ENCODE results near the gene SPDYE17.
"Not testable (repeated sequence)": the region's sequence is repeated elsewhere in the genome, so short reads cannot be mapped to it uniquely, and the experiment has no call there.

The SPDYE17 gene

GRCh38 chr7:76996932-76997331 is 35.2 kb downstream of the SPDYE17 start:
- H3K9me3 ChIP-seq (ENCODE audit: control insufficient read depth, insufficient read depth, low read length); H3K36me3 ChIP-seq (ENCODE audit: control insufficient read depth, insufficient read depth, low read length); H3K9ac ChIP-seq (ENCODE audit: low read depth, low read length); H3K4me1 ChIP-seq (ENCODE audit: control insufficient read depth, insufficient read depth, low read length); H3K27me3 ChIP-seq (ENCODE audit: control insufficient read depth, insufficient read depth, low read length); H3K4me3 ChIP-seq (ENCODE audit: low read depth, low read length): not testable (repeated sequence)

- H3K9me3 ChIP-seq (ENCODE audit: control insufficient read depth, insufficient read depth, low read length); H3K4me3 ChIP-seq (ENCODE audit: low read depth, low read length); H3K4me1 ChIP-seq (ENCODE audit: control insufficient read depth, insufficient read depth, low read length); H3K9ac ChIP-seq (ENCODE audit: low read depth, low read length); H3K27me3 ChIP-seq (ENCODE audit: control insufficient read depth, insufficient read depth, low read length); H3K36me3 ChIP-seq (ENCODE audit: control insufficient read depth, insufficient read depth, low read length): not testable (repeated sequence)
These were observed 37.9 kb downstream of the SPDYE17 start for GRCh38 chr7:76994286-76994685.

DNA sequence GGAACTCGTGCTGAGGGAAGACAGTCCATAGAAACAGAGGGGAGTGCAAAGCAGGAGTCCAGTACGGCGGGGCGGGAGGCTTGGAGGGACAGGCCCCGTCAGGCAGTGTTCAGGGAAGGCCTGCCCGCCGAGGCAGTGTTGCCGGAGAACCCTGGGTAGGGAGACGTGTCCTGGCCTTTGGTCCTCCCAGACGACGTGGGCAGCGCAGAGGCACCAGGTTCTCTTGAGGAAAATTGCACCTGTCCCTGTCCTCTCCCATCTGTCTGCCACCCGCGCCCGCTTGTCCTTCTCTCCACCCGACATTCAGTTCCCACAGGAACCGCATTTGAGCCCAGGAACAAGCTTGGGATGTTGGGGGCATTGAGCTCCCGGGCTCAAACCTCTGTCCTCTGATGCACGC is 38.3 kb downstream of the SPDYE17 start:
- H3K36me3 ChIP-seq (ENCODE audit: control insufficient read depth, insufficient read depth, low read length); H3K4me3 ChIP-seq (ENCODE audit: low read depth, low read length); H3K9ac ChIP-seq (ENCODE audit: low read depth, low read length); H3K4me1 ChIP-seq (ENCODE audit: control insufficient read depth, insufficient read depth, low read length); H3K9me3 ChIP-seq (ENCODE audit: control insufficient read depth, insufficient read depth, low read length); H3K27me3 ChIP-seq (ENCODE audit: control insufficient read depth, insufficient read depth, low read length): not testable (repeated sequence)

GRCh38 chr7:76992871-76993270 is 39.3 kb downstream of the SPDYE17 start:
- not testable (repeated sequence) for H3K27me3 ChIP-seq (ENCODE audit: control insufficient read depth, insufficient read depth, low read length); H3K4me1 ChIP-seq (ENCODE audit: control insufficient read depth, insufficient read depth, low read length); H3K9me3 ChIP-seq (ENCODE audit: control insufficient read depth, insufficient read depth, low read length); H3K4me3 ChIP-seq (ENCODE audit: low read depth, low read length); H3K9ac ChIP-seq (ENCODE audit: low read depth, low read length); H3K36me3 ChIP-seq (ENCODE audit: control insufficient read depth, insufficient read depth, low read length)

GRCh38 chr7:76992204-76992603 is 40.0 kb downstream of the SPDYE17 start:
- not testable (repeated sequence) for H3K36me3 ChIP-seq (ENCODE audit: control insufficient read depth, insufficient read depth, low read length); H3K4me1 ChIP-seq (ENCODE audit: control insufficient read depth, insufficient read depth, low read length); H3K9ac ChIP-seq (ENCODE audit: low read depth, low read length); H3K27me3 ChIP-seq (ENCODE audit: control insufficient read depth, insufficient read depth, low read length); H3K9me3 ChIP-seq (ENCODE audit: control insufficient read depth, insufficient read depth, low read length); H3K4me3 ChIP-seq (ENCODE audit: low read depth, low read length)

- H3K27me3 ChIP-seq (ENCODE audit: control insufficient read depth, insufficient read depth, low read length); H3K4me3 ChIP-seq (ENCODE audit: low read depth, low read length); H3K9me3 ChIP-seq (ENCODE audit: control insufficient read depth, insufficient read depth, low read length); H3K9ac ChIP-seq (ENCODE audit: low read depth, low read length); H3K36me3 ChIP-seq (ENCODE audit: control insufficient read depth, insufficient read depth, low read length); H3K4me1 ChIP-seq (ENCODE audit: control insufficient read depth, insufficient read depth, low read length): not testable (repeated sequence)
These were observed 42.0 kb downstream of the SPDYE17 start for GRCh38 chr7:76990202-76990601.

- H3K27me3 ChIP-seq (ENCODE audit: control insufficient read depth, insufficient read depth, low read length); H3K36me3 ChIP-seq (ENCODE audit: control insufficient read depth, insufficient read depth, low read length); H3K9ac ChIP-seq (ENCODE audit: low read depth, low read length); H3K9me3 ChIP-seq (ENCODE audit: control insufficient read depth, insufficient read depth, low read length); H3K4me3 ChIP-seq (ENCODE audit: low read depth, low read length); H3K4me1 ChIP-seq (ENCODE audit: control insufficient read depth, insufficient read depth, low read length): not testable (repeated sequence)
These were observed 46.0 kb downstream of the SPDYE17 start for GRCh38 chr7:76985924-76986717.

DNA sequence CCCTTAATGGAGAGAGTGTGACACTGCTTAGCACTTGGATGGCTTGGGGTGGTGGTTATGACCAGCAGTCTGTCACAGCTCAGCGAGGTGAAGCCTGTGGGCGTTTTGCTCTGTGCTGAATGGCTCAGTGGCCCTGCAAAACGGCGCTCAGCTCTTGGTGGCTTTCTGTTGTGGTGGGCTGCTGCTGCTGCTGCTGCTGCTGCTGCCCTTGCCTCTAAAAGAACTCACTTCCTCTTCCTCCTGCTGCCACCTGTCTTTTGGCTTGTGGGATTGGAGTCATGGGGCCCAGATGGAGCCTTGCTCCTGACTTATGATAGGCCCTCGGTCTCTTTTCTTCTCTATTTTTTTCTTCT is 47.4 kb downstream of the SPDYE17 start:
- not testable (repeated sequence) for H3K4me3 ChIP-seq (ENCODE audit: low read depth, low read length); H3K4me1 ChIP-seq (ENCODE audit: control insufficient read depth, insufficient read depth, low read length); H3K27me3 ChIP-seq (ENCODE audit: control insufficient read depth, insufficient read depth, low read length); H3K36me3 ChIP-seq (ENCODE audit: control insufficient read depth, insufficient read depth, low read length); H3K9me3 ChIP-seq (ENCODE audit: control insufficient read depth, insufficient read depth, low read length); H3K9ac ChIP-seq (ENCODE audit: low read depth, low read length)

GRCh38 chr7:76983937-76984783 is 48.0 kb downstream of the SPDYE17 start:
- H3K4me3 ChIP-seq (ENCODE audit: low read depth, low read length); H3K27me3 ChIP-seq (ENCODE audit: control insufficient read depth, insufficient read depth, low read length); H3K36me3 ChIP-seq (ENCODE audit: control insufficient read depth, insufficient read depth, low read length); H3K9me3 ChIP-seq (ENCODE audit: control insufficient read depth, insufficient read depth, low read length); H3K4me1 ChIP-seq (ENCODE audit: control insufficient read depth, insufficient read depth, low read length); H3K9ac ChIP-seq (ENCODE audit: low read depth, low read length): not testable (repeated sequence)

- H3K9me3 ChIP-seq (ENCODE audit: control insufficient read depth, insufficient read depth, low read length); H3K4me3 ChIP-seq (ENCODE audit: low read depth, low read length); H3K36me3 ChIP-seq (ENCODE audit: control insufficient read depth, insufficient read depth, low read length); H3K4me1 ChIP-seq (ENCODE audit: control insufficient read depth, insufficient read depth, low read length); H3K27me3 ChIP-seq (ENCODE audit: control insufficient read depth, insufficient read depth, low read length); H3K9ac ChIP-seq (ENCODE audit: low read depth, low read length): not testable (repeated sequence)
These were observed 48.8 kb downstream of the SPDYE17 start for GRCh38 chr7:76983333-76983732.

DNA sequence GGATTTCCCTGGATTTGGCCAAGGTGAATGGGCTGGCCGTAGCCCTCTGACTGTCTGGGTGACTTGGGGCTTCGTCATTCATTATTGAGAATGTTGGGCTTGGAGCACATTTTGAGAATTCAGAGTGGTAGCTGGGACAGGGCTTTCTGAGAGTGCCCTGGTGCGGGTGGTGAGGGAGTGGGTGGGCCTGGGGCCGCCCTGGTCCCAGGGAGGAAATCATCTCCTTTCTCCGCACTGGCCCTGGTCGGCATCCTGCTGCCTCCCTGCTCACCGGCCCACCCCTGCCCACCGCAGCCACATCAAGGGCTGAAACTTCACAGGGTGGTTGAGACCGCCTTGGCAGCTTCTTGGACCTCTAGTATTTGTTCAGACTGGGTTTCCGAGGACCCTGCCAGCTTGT is 49.7 kb downstream of the SPDYE17 start:
- H3K4me1 ChIP-seq (ENCODE audit: control insufficient read depth, insufficient read depth, low read length); H3K9ac ChIP-seq (ENCODE audit: low read depth, low read length); H3K4me3 ChIP-seq (ENCODE audit: low read depth, low read length); H3K9me3 ChIP-seq (ENCODE audit: control insufficient read depth, insufficient read depth, low read length); H3K27me3 ChIP-seq (ENCODE audit: control insufficient read depth, insufficient read depth, low read length); H3K36me3 ChIP-seq (ENCODE audit: control insufficient read depth, insufficient read depth, low read length): not testable (repeated sequence)

- not testable (repeated sequence) for H3K4me3 ChIP-seq (ENCODE audit: low read depth, low read length); H3K4me1 ChIP-seq (ENCODE audit: control insufficient read depth, insufficient read depth, low read length); H3K9ac ChIP-seq (ENCODE audit: low read depth, low read length); H3K9me3 ChIP-seq (ENCODE audit: control insufficient read depth, insufficient read depth, low read length); H3K36me3 ChIP-seq (ENCODE audit: control insufficient read depth, insufficient read depth, low read length); H3K27me3 ChIP-seq (ENCODE audit: control insufficient read depth, insufficient read depth, low read length)
These were observed 50.8 kb downstream of the SPDYE17 start for GRCh38 chr7:76981187-76981970.
